K562 (cell line): Measurements from ENCODE around the gene LLCFC1.

ENCODE experiments used
- BCLAF1 ChIP-seq, 2 experiments: fragments of 450-650 bp in 1 of 2; IDR thresholded peaks; 2 replicates each; pipeline ENCODE4 v1.6.1; 2011 to 2017; ENCODE audit warnings: low read depth in 2 of 2, antibody characterized with exemption in 1 of 2, borderline replicate concordance in 1 of 2, low read length in 1 of 2, mild to moderate bottlenecking in 1 of 2, mixed read lengths in 1 of 2; ENCODE audit not compliant: control insufficient read depth in 1 of 2
- CTCF ChIP-seq, 3 experiments: IDR thresholded peaks in 2 of 3; conservative IDR thresholded peaks in 1 of 3; 2 replicates each; pipeline ENCODE4 v1.5.1; 2011 to 2012; ENCODE audit warnings: low read length in 3 of 3, mild to moderate bottlenecking in 3 of 3, control low read depth in 2 of 3, improper control_type of control experiment in 1 of 3, inconsistent platforms in 1 of 3, low read depth in 1 of 3, mixed read lengths in 1 of 3, moderate library complexity in 1 of 3; ENCODE audit not compliant: insufficient read depth in 2 of 3
- DPF2 ChIP-seq: fragments of 450-650 bp; IDR thresholded peaks from 2 replicates; pipeline ENCODE4 v1.6.1; 2016
- EP300 ChIP-seq: IDR thresholded peaks from 2 replicates; pipeline ENCODE4 v1.6.1; 2012; ENCODE audit warnings: low read length, improper control_type of control experiment
- MEF2A ChIP-seq: IDR thresholded peaks from 2 replicates; pipeline ENCODE4 v1.6.1; 2011; ENCODE audit warnings: low read depth, mild to moderate bottlenecking, low read length, moderate library complexity; ENCODE audit not compliant: control insufficient read depth
- MTA3 ChIP-seq: fragments of 450-650 bp; formaldehyde crosslinking; IDR thresholded peaks from 2 replicates; pipeline ENCODE4 v1.6.1; 2017; ENCODE audit warnings: mild to moderate bottlenecking, borderline replicate concordance
- NFATC3 ChIP-seq: fragments of 450-650 bp; IDR thresholded peaks from 2 replicates; pipeline ENCODE4 v1.6.1; 2017; ENCODE audit warnings: mild to moderate bottlenecking
- POLR2A ChIP-seq: fragments of 450-650 bp; conservative IDR thresholded peaks from 2 replicates; pipeline ENCODE4 v1.6.1; 2016
- RCOR1 ChIP-seq, 2 experiments: IDR thresholded peaks; 2 replicates each; pipeline ENCODE4 v1.6.1; 2012; ENCODE audit warnings: low read depth in 2 of 2, low read length in 2 of 2, borderline replicate concordance in 1 of 2, improper control_type of control experiment in 1 of 2
- RUNX1 ChIP-seq: sonication (generic); IDR thresholded peaks from 2 replicates; pipeline ENCODE4 v1.6.1; 2016; ENCODE audit warnings: antibody characterized with exemption, low read depth
- ZNF24 ChIP-seq: fragments of 450-650 bp; IDR thresholded peaks from 2 replicates; pipeline ENCODE4 v1.6.1; 2016

- TF ChIP-seq ZNF24, result no peak
- TF ChIP-seq RUNX1, result no peak
- no peak for TF ChIP-seq RCOR1 (IDR thresholded peaks at IDR 0.05; ENCODE audit: borderline replicate concordance in 1 of 2, low read depth in 2 of 2, low read length in 2 of 2)
- no peak for TF ChIP-seq CTCF (IDR thresholded peaks at IDR 0.05 in 2 of 3, conservative IDR thresholded peaks at IDR 0.05 in 1 of 3; ENCODE audit: insufficient read depth in 2 of 3, low read depth in 1 of 3, low read length in 3 of 3)
- no peak for TF ChIP-seq EP300
- no peak for TF ChIP-seq NFATC3
- TF ChIP-seq BCLAF1 (IDR thresholded peaks at IDR 0.05; ENCODE audit: borderline replicate concordance in 1 of 2, control insufficient read depth in 1 of 2, low read depth in 2 of 2, low read length in 1 of 2), result no peak
- no peak for TF ChIP-seq DPF2
- no peak for TF ChIP-seq MEF2A
- TF ChIP-seq MTA3, result no peak
- no peak for TF ChIP-seq POLR2A
Measured at GRCh38 chr7:142969183-142969582, 29.9 kb downstream of the LLCFC1 start.
